HEK293T (cell line): Measurements from ENCODE around the gene JAZF1.

Experiments used
- CTCF ChIA-PET: fragments of 350-600 bp; formaldehyde crosslinking; extraction: SDS; loops from one replicate; lab custom pipeline; 2021; ENCODE audit warnings: antibody characterized with exemption, inconsistent platforms; lab: Yijun Ruan, JAX
- POLR2A ChIA-PET: fragments of 350-600 bp; formaldehyde crosslinking; extraction: SDS; loops from one replicate; lab custom pipeline; 2020; ENCODE audit warnings: antibody characterized with exemption, inconsistent platforms; lab: Yijun Ruan, JAX
- DNase-seq: peaks from one replicate; pipeline ENCODE4 v3.0.0; 2012; ENCODE audit warnings: mixed read lengths; ENCODE audit errors: extremely low spot score
- ARNT ChIP-seq: fragments of 450-650 bp; IDR thresholded peaks from 2 replicates; pipeline ENCODE4 v1.6.1; 2017; ENCODE audit warnings: mild to moderate bottlenecking
- BHLHE40 ChIP-seq: fragments of 450-650 bp; IDR thresholded peaks from 2 replicates; pipeline ENCODE4 v1.6.1; 2016; ENCODE audit warnings: mild to moderate bottlenecking, moderate library complexity, borderline replicate concordance
- CTBP1 ChIP-seq: fragments of 450-650 bp; IDR thresholded peaks from 2 replicates; pipeline ENCODE4 v1.6.1; 2016; ENCODE audit warnings: borderline replicate concordance
- ELF4 ChIP-seq: fragments of 450-650 bp; IDR thresholded peaks from 2 replicates; pipeline ENCODE4 v1.6.1; 2017; ENCODE audit warnings: antibody characterized with exemption
- FOXA1 ChIP-seq: fragments of 450-650 bp; IDR thresholded peaks from 2 replicates; pipeline ENCODE4 v1.6.1; 2016; ENCODE audit warnings: mild to moderate bottlenecking
- FOXK2 ChIP-seq: fragments of 450-650 bp; IDR thresholded peaks from 2 replicates; pipeline ENCODE4 v1.6.1; 2016; ENCODE audit warnings: mild to moderate bottlenecking
- FOXM1 ChIP-seq: fragments of 450-650 bp; IDR thresholded peaks from 2 replicates; pipeline ENCODE4 v1.6.1; 2017; ENCODE audit warnings: mild to moderate bottlenecking, borderline replicate concordance
- HDGF ChIP-seq: fragments of 450-650 bp; IDR thresholded peaks from 2 replicates; pipeline ENCODE4 v1.6.1; 2017; ENCODE audit warnings: antibody characterized with exemption, borderline replicate concordance
- L3MBTL2 ChIP-seq: fragments of 450-650 bp; conservative IDR thresholded peaks from 2 replicates; pipeline ENCODE4 v1.6.1; 2016; ENCODE audit warnings: mild to moderate bottlenecking
- LEF1 ChIP-seq: fragments of 450-650 bp; IDR thresholded peaks from 2 replicates; pipeline ENCODE4 v1.6.1; 2017; ENCODE audit warnings: mild to moderate bottlenecking, borderline replicate concordance
- NFRKB ChIP-seq: fragments of 450-650 bp; IDR thresholded peaks from 2 replicates; pipeline ENCODE4 v1.6.1; 2016; ENCODE audit warnings: mild to moderate bottlenecking, moderate library complexity
- PKNOX1 ChIP-seq: fragments of 450-650 bp; IDR thresholded peaks from 2 replicates; pipeline ENCODE4 v1.6.1; 2016
- SP1 ChIP-seq: fragments of 450-650 bp; IDR thresholded peaks from 2 replicates; pipeline ENCODE4 v1.6.1; 2017
- SUZ12 ChIP-seq: fragments of 450-650 bp; IDR thresholded peaks from 2 replicates; pipeline ENCODE4 v1.6.1; 2016; ENCODE audit warnings: mild to moderate bottlenecking
- TARDBP ChIP-seq: fragments of 450-650 bp; IDR thresholded peaks from 2 replicates; pipeline ENCODE4 v1.6.1; 2016
- ZNF384 ChIP-seq: fragments of 450-650 bp; IDR thresholded peaks from 2 replicates; pipeline ENCODE4 v1.6.1; 2016

JAZF1 gene

GRCh38 chr7:28207486-28208158 is 27.0 kb upstream of the JAZF1 start:
- POLR2A ChIA-PET: no interaction called here
- DNase-seq: no peak
- no peak for TF ChIP-seq L3MBTL2
- no peak for TF ChIP-seq FOXA1
- no peak for TF ChIP-seq FOXM1
- CTCF ChIA-PET: no interaction called here

GRCh38 chr7:28205506-28205905 is 24.9 kb upstream of the JAZF1 start:
- ChIA-PET CTCF (no interaction called here), POLR2A (no interaction called here)

GRCh38 chr7:28203508-28204240 is 23.1 kb upstream of the JAZF1 start:
- DNase-seq: no peak
- no peak for TF ChIP-seq L3MBTL2
- TF ChIP-seq NFRKB: no peak
- ChIA-PET POLR2A (no interaction called here), CTCF (no interaction called here)

More at GRCh38 chr7:28205506-28205905, 24.9 kb upstream of the JAZF1 start:
- TF ChIP-seq PKNOX1 (no peak), HDGF (no peak), NFRKB (no peak), L3MBTL2 (no peak), ZNF384 (no peak), SUZ12 (no peak), ARNT (no peak), LEF1 (no peak), FOXA1 (no peak), ELF4 (no peak), FOXK2 (no peak), TARDBP (no peak), CTBP1 (no peak), SP1 (no peak), BHLHE40 (no peak)
- DNase-seq: no peak

GRCh38 chr7:28202222-28202621 is 21.6 kb upstream of the JAZF1 start:
- CTCF ChIA-PET: no interaction called here
- DNase-seq: no peak
- no peak for TF ChIP-seq FOXM1
- POLR2A ChIA-PET: no interaction called here

- DNase-seq: no peak
- ChIA-PET CTCF (interaction anchor here (0.7 kb wide), 1 partner anchor 24 kb away, joined by 8 read pairs; no protein-coding TSS in a partner anchor), POLR2A (no interaction called here)
- no peak for TF ChIP-seq SUZ12
- TF ChIP-seq NFRKB: no peak
- TF ChIP-seq FOXK2: no peak
- TF ChIP-seq TARDBP: no peak
- TF ChIP-seq BHLHE40: no peak
- no peak for TF ChIP-seq PKNOX1
- no peak for TF ChIP-seq CTBP1
- TF ChIP-seq ARNT: no peak
- TF ChIP-seq SP1: no peak
- no peak for TF ChIP-seq FOXA1
- no peak for TF ChIP-seq L3MBTL2
- TF ChIP-seq HDGF: no peak
- TF ChIP-seq FOXM1: no peak
- TF ChIP-seq LEF1: no peak
- TF ChIP-seq ELF4: no peak
- no peak for TF ChIP-seq ZNF384
Observed at GRCh38 chr7:28201131-28201530, 20.5 kb upstream of the JAZF1 start.

GRCh38 chr7:28200598-28200997 is 20.0 kb upstream of the JAZF1 start:
- no peak for DNase-seq
- TF ChIP-seq ARNT: no peak
- TF ChIP-seq FOXM1: no peak
- no peak for TF ChIP-seq FOXK2
- no peak for TF ChIP-seq BHLHE40
- TF ChIP-seq FOXA1: no peak
- no peak for TF ChIP-seq SP1
- TF ChIP-seq CTBP1: no peak
- TF ChIP-seq SUZ12: no peak
- no peak for TF ChIP-seq TARDBP
- TF ChIP-seq LEF1: no peak
- POLR2A ChIA-PET: no interaction called here
- CTCF ChIA-PET: no interaction called here

- no peak for DNase-seq
- no peak for TF ChIP-seq NFRKB
- TF ChIP-seq FOXA1: no peak
- no peak for TF ChIP-seq PKNOX1
- ChIA-PET POLR2A (no interaction called here), CTCF (no interaction called here)
Observed at GRCh38 chr7:28199021-28199510, 18.5 kb upstream of the JAZF1 start.
